Measurements from ENCODE around the gene GPR156. TPM values are rescaled to one million over a fixed set of nuclear protein-coding genes. Genes with fewer than 3 reads are reported as not detected.

GPR156 gene
- total RNA-seq, 2 experiments from 2014 or later = 0.10 TPM; not detected in 1

DNA sequence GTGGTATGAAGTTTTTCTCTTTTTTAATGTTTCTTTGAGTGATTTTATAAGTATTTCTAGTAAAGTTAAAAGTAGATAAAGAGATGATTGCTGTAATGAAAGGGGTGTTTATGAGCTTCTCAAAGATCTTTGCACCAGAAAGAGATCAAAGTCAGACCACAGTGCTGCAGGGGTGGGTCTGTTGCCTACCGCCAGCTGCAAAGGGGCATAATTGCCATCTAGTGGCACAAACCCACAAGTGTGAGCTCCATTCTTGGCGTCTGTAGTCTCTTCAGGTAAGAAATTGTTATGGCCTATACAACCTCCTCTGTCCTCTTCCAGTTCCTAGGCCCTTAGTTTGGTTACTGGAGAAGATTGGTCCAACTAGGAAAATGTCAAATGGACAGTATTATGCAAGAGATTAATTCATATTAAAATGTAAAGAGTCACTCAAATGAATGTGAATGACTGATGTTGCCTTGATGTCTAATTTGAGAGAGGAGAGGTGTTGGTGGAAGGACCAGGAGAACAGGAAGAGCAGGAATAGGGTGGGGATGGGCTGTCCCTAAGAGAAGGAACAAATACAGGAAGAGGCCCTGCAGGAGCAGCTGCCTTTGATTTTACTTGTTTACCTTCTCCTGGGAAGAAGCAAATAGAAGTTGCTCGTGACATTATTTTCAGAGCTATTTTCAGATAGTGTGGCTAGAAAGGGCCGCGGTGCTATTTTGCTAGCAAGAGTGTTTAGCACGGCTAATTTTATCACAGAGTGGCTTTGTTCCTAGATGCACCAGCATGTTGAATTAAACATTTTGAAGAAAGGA, 137.8 kb downstream of the GPR156 start:
- Mint-ChIP-seq H3K27ac (no peak overlapping the region), H3K4me1 (peaks cover 34% of the 10 kb centered on the region)

GRCh38 chr3:120145542-120146285, 139.3 kb downstream of the GPR156 start:
- H3K27ac Mint-ChIP-seq = peak overlapping the region; percentile 61
- H3K4me1 Mint-ChIP-seq = peaks cover 28% of the 10 kb centered on the region
- no peaks in the 10 kb centered on the region for H3K36me3 Mint-ChIP-seq
- no peak overlapping the region for H3K4me3 Mint-ChIP-seq
- DNase-seq = peak; percentile 15
- H3K9me3 Mint-ChIP-seq = no peaks in the 10 kb centered on the region
- H3K27me3 Mint-ChIP-seq = no peaks in the 10 kb centered on the region

More for the DNA sequence above, 137.8 kb downstream of the GPR156 start:
- Mint-ChIP-seq H3K27me3 (no peaks in the 10 kb centered on the region), H3K4me3 (no peak overlapping the region), H3K36me3 (no peaks in the 10 kb centered on the region), H3K9me3 (no peaks in the 10 kb centered on the region)
- DNase-seq = peak; percentile 18

GRCh38 chr3:120144267-120144666, 140.8 kb downstream of the GPR156 start:
- no peak for DNase-seq
- H3K4me3 Mint-ChIP-seq = no peak overlapping the region
- H3K27ac Mint-ChIP-seq = no peak overlapping the region
- H3K9me3 Mint-ChIP-seq = no peaks in the 10 kb centered on the region
- no peaks in the 10 kb centered on the region for H3K36me3 Mint-ChIP-seq
- peaks cover 28% of the 10 kb centered on the region for H3K4me1 Mint-ChIP-seq
- H3K27me3 Mint-ChIP-seq = no peaks in the 10 kb centered on the region

- Mint-ChIP-seq H3K4me3 (no peak overlapping the region), H3K4me1 (peaks cover 26% of the 10 kb centered on the region), H3K27me3 (no peaks in the 10 kb centered on the region), H3K9me3 (no peaks in the 10 kb centered on the region), H3K36me3 (no peaks in the 10 kb centered on the region), H3K27ac (no peak overlapping the region)
- no peak for DNase-seq
Measured at GRCh38 chr3:120143676-120144075, 141.3 kb downstream of the GPR156 start.

DNA sequence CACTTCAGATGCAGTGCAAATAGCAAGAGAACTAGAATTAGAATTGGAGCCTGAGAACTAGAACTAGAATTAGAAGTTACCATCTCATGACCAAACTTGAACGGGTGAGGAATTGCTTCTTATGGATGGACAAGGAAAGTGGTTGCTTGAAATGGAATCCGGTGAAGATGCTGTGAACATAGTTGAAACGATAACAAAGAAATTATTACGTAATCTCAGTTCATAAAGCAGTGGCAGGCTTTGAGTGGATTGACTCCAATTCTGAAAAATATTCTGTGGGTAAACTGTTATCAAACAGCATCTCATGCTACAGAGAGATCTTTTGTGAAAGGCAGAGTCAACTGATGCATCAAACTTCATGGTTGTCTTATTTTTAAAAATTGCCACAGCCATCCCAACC, 142.8 kb downstream of the GPR156 start:
- no peak for DNase-seq
- H3K4me3 Mint-ChIP-seq = no peak overlapping the region
- peaks cover 18% of the 10 kb centered on the region for H3K4me1 Mint-ChIP-seq
- H3K27me3 Mint-ChIP-seq = no peaks in the 10 kb centered on the region
- H3K36me3 Mint-ChIP-seq = no peaks in the 10 kb centered on the region
- H3K9me3 Mint-ChIP-seq = no peaks in the 10 kb centered on the region
- H3K27ac Mint-ChIP-seq = no peak overlapping the region

DNA sequence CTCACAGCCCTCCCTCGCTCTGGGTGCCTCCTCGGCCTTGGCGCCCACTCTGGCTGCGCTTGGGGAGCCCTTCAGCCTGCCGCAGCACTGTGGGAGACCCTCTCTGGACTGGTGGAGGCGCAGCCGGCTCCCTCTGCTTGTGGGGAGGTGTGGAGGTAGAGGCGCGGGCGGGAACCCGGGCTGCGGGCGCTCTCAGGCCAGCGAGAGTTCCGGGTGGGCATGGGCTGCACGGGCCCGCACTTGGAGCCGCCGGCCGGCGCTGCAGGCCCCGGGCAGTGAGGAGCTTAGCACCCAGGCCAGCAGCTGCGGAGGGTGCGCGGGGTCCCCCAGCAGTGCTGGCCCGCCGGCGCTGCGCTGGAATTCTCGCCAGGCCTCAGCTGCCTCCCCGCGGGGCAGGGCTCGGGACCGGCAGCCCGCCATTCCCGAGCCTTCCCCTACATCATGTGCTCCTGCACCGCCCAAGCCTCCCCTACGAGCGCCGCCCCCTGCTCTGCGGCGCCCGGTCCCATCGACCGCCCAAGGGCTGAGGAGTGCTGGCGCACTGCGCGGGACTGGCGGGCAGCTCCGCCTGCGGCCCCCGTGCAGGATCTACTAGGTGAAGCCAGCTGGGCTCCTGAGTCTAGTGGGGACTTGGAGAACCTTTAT, 144.8 kb downstream of the GPR156 start:
- Mint-ChIP-seq H3K27ac (no peak overlapping the region), H3K27me3 (no peaks in the 10 kb centered on the region), H3K9me3 (no peaks in the 10 kb centered on the region), H3K4me3 (no peak overlapping the region), H3K36me3 (no peaks in the 10 kb centered on the region), H3K4me1 (peaks cover 1% of the 10 kb centered on the region)
- DNase-seq = no peak

- no peaks in the 10 kb centered on the region for H3K4me1 Mint-ChIP-seq
- no peaks in the 10 kb centered on the region for H3K36me3 Mint-ChIP-seq
- H3K9me3 Mint-ChIP-seq = no peaks in the 10 kb centered on the region
- DNase-seq = no peak
- no peaks in the 10 kb centered on the region for H3K27me3 Mint-ChIP-seq
- H3K4me3 Mint-ChIP-seq = no peak overlapping the region
- no peak overlapping the region for H3K27ac Mint-ChIP-seq
Measured at GRCh38 chr3:120139140-120139539, 145.9 kb downstream of the GPR156 start.

GRCh38 chr3:120137548-120137947, 147.5 kb downstream of the GPR156 start:
- H3K4me3 Mint-ChIP-seq = no peak overlapping the region
- no peaks in the 10 kb centered on the region for H3K9me3 Mint-ChIP-seq
- H3K27ac Mint-ChIP-seq = no peak overlapping the region
- H3K27me3 Mint-ChIP-seq = no peaks in the 10 kb centered on the region
- no peak for DNase-seq
- H3K36me3 Mint-ChIP-seq = no peaks in the 10 kb centered on the region
- no peaks in the 10 kb centered on the region for H3K4me1 Mint-ChIP-seq

DNA sequence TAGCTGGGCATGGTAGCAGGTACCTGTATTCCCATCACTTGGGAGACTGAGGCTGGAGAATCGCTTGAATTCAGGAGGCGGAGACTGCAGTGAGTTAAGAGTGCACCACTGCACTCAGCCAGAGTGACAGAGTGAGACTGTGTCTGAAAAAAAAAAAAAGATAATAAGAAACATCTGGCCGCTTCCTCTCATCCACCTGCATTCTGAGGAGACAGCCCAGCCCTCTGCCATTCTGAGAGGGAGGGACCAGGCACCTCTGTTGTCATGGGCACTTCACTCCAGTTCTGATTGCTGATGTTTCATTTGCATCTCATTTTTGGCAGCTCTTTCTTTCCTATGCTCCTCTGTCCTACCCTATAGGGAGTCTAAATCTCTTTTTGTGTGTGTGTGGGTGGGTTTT, 154.4 kb downstream of the GPR156 start:
- DNase-seq = no peak
- no peak overlapping the region for H3K4me3 Mint-ChIP-seq
- H3K4me1 Mint-ChIP-seq = no peaks in the 10 kb centered on the region
- H3K36me3 Mint-ChIP-seq = no peaks in the 10 kb centered on the region
- H3K27ac Mint-ChIP-seq = no peak overlapping the region
- peaks cover 8% of the 10 kb centered on the region for H3K27me3 Mint-ChIP-seq
- no peaks in the 10 kb centered on the region for H3K9me3 Mint-ChIP-seq

DNA sequence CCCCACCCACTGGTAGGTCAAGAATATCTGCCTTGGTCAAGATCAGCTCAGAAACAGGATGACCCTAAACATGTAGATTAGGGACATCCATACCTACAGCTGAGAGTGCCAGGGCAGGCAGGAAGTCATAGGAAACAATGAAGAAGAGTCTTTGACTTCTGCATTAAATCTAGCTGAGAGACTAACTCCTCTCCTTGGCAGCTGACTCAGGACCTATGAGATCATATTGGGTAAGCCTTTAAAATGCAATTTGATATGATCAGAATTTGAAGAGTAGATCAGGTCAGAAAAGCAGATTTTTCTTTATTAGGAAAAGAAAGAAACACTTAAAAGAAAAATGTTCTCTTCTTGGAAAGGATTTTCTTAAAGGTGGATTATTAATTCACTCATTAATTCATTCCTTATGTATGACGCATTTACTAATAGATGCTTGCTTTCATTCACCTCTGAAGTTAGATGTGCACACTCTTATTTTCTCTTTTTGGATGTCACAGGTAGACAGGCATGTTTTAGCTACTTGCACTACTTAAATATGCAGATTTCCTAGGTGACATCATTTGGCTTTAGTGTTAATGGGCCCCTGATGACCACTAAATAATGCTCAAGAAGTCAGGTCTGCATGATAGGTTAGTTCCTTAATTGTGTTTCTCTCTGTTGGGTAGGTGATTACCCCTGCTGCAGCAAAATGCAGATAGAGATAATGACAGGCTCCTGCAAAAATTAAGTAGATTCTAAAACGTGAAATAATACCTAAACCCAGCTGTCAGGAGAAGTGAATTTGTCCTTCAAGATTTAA, 155.1 kb downstream of the GPR156 start:
- DNase-seq = no peak
- Mint-ChIP-seq H3K4me1 (no peaks in the 10 kb centered on the region), H3K27me3 (peaks cover 8% of the 10 kb centered on the region), H3K36me3 (no peaks in the 10 kb centered on the region), H3K27ac (no peak overlapping the region), H3K4me3 (no peak overlapping the region), H3K9me3 (no peaks in the 10 kb centered on the region)

- Mint-ChIP-seq H3K36me3 (no peaks in the 10 kb centered on the region), H3K4me1 (no peaks in the 10 kb centered on the region), H3K4me3 (no peak overlapping the region), H3K27me3 (peaks cover 8% of the 10 kb centered on the region), H3K27ac (no peak overlapping the region), H3K9me3 (no peaks in the 10 kb centered on the region)
- DNase-seq = no peak
Measured at GRCh38 chr3:120129051-120129450, 156.0 kb downstream of the GPR156 start.

- Mint-ChIP-seq H3K4me1 (no peaks in the 10 kb centered on the region), H3K27ac (no peak overlapping the region), H3K36me3 (no peaks in the 10 kb centered on the region)
Measured at GRCh38 chr3:120125992-120126391, 159.0 kb downstream of the GPR156 start.

GRCh38 chr3:120119846-120120510, 165.0 kb downstream of the GPR156 start:
- Mint-ChIP-seq H3K4me1 (no peaks in the 10 kb centered on the region), H3K36me3 (peaks cover 7% of the 10 kb centered on the region), H3K27me3 (no peaks in the 10 kb centered on the region), H3K9me3 (peaks cover 4% of the 10 kb centered on the region), H3K27ac (no peak overlapping the region), H3K4me3 (no peak overlapping the region)
- DNase-seq = no peak

More at GRCh38 chr3:120125992-120126391, 159.0 kb downstream of the GPR156 start:
- Mint-ChIP-seq H3K27me3 (peaks cover 4% of the 10 kb centered on the region), H3K4me3 (no peak overlapping the region), H3K9me3 (no peaks in the 10 kb centered on the region)
- no peak for DNase-seq

Data from activated naive CD8-positive, alpha-beta T cell treated with anti-CD3 and anti-CD28 coated beads for 36 hours (primary cell).